Right lobe of liver (tissue), 6 donors: ENCODE measurements around the gene ACTR3. TPM values are rescaled to one million over a fixed set of nuclear protein-coding genes. Genes with fewer than 3 reads are reported as not detected.

ENCODE experiments used
- ATAC-seq, 4 donors: fragments of 200-7000 bp; cut with Tn5 transposase; one replicate each; pipeline ENCODE4 v1.9.1; 2020; ENCODE audit warnings: mild to moderate bottlenecking in 4 of 4, moderate library complexity in 4 of 4
- DNase-seq, 3 donors: peaks; one replicate each; pipeline ENCODE4 v3.0.0-alpha.2; 2020
- H3K27ac ChIP-seq, 3 donors: fragments of 200-600 bp; one replicate each; pipeline ENCODE4 v1.8.0; 2022
- H3K27me3 ChIP-seq, 2 donors: fragments of 200-600 bp; one replicate each; pipeline ENCODE4 v1.8.0; 2022
- H3K36me3 ChIP-seq, 4 donors: fragments of 200-600 bp; sonication (generic) in 1 of 4; one replicate each; pipeline versions ENCODE4 v1.5.1 to v1.8.0; 2017 to 2022; ENCODE audit warnings: control low read depth in 1 of 4
- H3K4me1 ChIP-seq, 4 donors: fragments of 200-600 bp; sonication (generic) in 1 of 4; one replicate each; pipeline versions ENCODE4 v1.5.1 to v1.8.0; 2017 to 2022; ENCODE audit warnings: control low read depth in 1 of 4
- H3K4me3 ChIP-seq, 3 donors: fragments of 200-600 bp; one replicate each; pipeline ENCODE4 v1.8.0; 2022
- H3K9me3 ChIP-seq, 4 donors: fragments of 200-600 bp; sonication (generic) in 1 of 4; one replicate each; pipeline versions ENCODE4 v1.5.1 to v1.8.0; 2017 to 2022; ENCODE audit warnings: control low read depth in 1 of 4
- CTCF ChIP-seq, 4 donors: fragments of 200-600 bp in 3 of 4; fragments of 450-650 bp in 1 of 4; IDR thresholded peaks; one replicate each; pipeline versions ENCODE4 v1.5.1 to v1.8.0; 2016 to 2022; ENCODE audit warnings: antibody characterized with exemption in 4 of 4, mild to moderate bottlenecking in 2 of 4
- POLR2A ChIP-seq: fragments of 450-650 bp; IDR thresholded peaks from one replicate; pipeline ENCODE4 v1.6.1; 2017; ENCODE audit warnings: antibody characterized with exemption, mild to moderate bottlenecking
- WGBS: methylation state at CpG from one replicate; pipeline ENCODE4 v1.1.6; 2018; ENCODE audit warnings: low coverage, low lambda C conversion rate; ENCODE audit not compliant: insufficient coverage; ENCODE audit errors: missing lambda C conversion rate; 5-methylcytosine and 5-hydroxymethylcytosine counted together
- intact Hi-C, 2 donors: fragments of 100-400 bp; cut with DNase I; formaldehyde crosslinking; loops; one replicate each; pipeline versions ENCODE4 v1.11.2 to v1.14.1; 2022
- total RNA-seq, 6 experiments: library from RNA; depleted of rRNA in 2 of 6; stranded (reverse); fragments of >200 nt in 2 of 6; fragmentation: NEBNext Ultra II Directional in 3 of 6; extraction: Animal tissue kit (Norgen Biotek cat#: 25700) in 3 of 6; gene quantifications; one replicate each; pipeline versions ENCODE4 v1.1.0 to v1.2.4, GENCODE V29; 2016 to 2023
- donor health status: DM: no; HTN: yes; CAD: no.
- donor health status: DM: no; HTN: no; CAD: no.
- donor health status: DM: no; HTN: no; CAD: no.
- donor health status: DM: no; HTN: yes; CAD: no.
- donor health status: DM: no; HTN: yes; CAD: no.

Gene ACTR3
- total RNA-seq, 6 experiments from 2014 or later = 44.1 to 108 (median 66.2) TPM

- ATAC-seq (peak; percentile 68 to 92 (median 78)), DNase-seq (no peak)
- Histone ChIP-seq H3K4me1 (peaks cover 0 to 3% (median 0%) of the 10 kb centered on the region in 4 donors), H3K36me3 (no peaks in the 10 kb centered on the region), H3K27ac (no peak overlapping the region), H3K9me3 (no peaks in the 10 kb centered on the region), H3K27me3 (no peaks in the 10 kb centered on the region), H3K4me3 (no peak overlapping the region)
- no peak for TF ChIP-seq POLR2A
- no peak for TF ChIP-seq CTCF (IDR thresholded peaks at IDR 0.05)
- 46% methylated on average over 4 of the region's 4 CpGs for WGBS
- intact Hi-C loops = no loop called here
Measured at GRCh38 chr2:113877711-113878598, 11.9 kb upstream of the ACTR3 start.

GRCh38 chr2:113878743-113879142, 11.1 kb upstream of the ACTR3 start:
- H3K4me3 ChIP-seq = no peak overlapping the region
- intact Hi-C loops = no loop called here
- WGBS = 73% methylated on average over 1 of the region's 1 CpG
- ATAC-seq (no peak), DNase-seq (no peak)
- H3K4me1 ChIP-seq = peaks cover 0 to 3% (median 0%) of the 10 kb centered on the region in 4 donors
- no peaks in the 10 kb centered on the region for H3K9me3 ChIP-seq
- no peak overlapping the region for H3K27ac ChIP-seq
- no peaks in the 10 kb centered on the region for H3K27me3 ChIP-seq
- TF ChIP-seq POLR2A (no peak), CTCF (IDR thresholded peaks at IDR 0.05) (no peak)
- H3K36me3 ChIP-seq = no peaks in the 10 kb centered on the region

GRCh38 chr2:113879457-113879856, 10.4 kb upstream of the ACTR3 start:
- DNase-seq = no peak
- Histone ChIP-seq H3K27ac (no peak overlapping the region), H3K27me3 (no peaks in the 10 kb centered on the region), H3K4me3 (no peak overlapping the region), H3K36me3 (no peaks in the 10 kb centered on the region), H3K4me1 (peaks cover 0 to 3% (median 0%) of the 10 kb centered on the region in 4 donors), H3K9me3 (no peaks in the 10 kb centered on the region)
- WGBS = 55% methylated on average over 3 of the region's 3 CpGs
- no peak for ATAC-seq
- intact Hi-C loops = no loop called here
- TF ChIP-seq CTCF (IDR thresholded peaks at IDR 0.05) = no peak
- no peak for TF ChIP-seq POLR2A

GRCh38 chr2:113886479-113887008, 3.3 kb upstream of the ACTR3 start:
- Histone ChIP-seq H3K4me3 (no peak overlapping the region), H3K36me3 (no peaks in the 10 kb centered on the region), H3K9me3 (no peaks in the 10 kb centered on the region), H3K4me1 (peaks cover 0 to 9% (median 4%) of the 10 kb centered on the region in 4 donors), H3K27ac (peak overlapping the region in 1 of 3 donors; percentile 49), H3K27me3 (no peaks in the 10 kb centered on the region)
- intact Hi-C loops = no loop called here
- DNase-seq (peak; percentile 36 to 61 (median 51)), ATAC-seq (peak in 1 of 4 donors; percentile 1)
- TF ChIP-seq CTCF (IDR thresholded peaks at IDR 0.05) (no peak), POLR2A (no peak)
- 61% methylated on average over 2 of the region's 2 CpGs for WGBS
